GM18505 (cell line): ENCODE data around the gene ACTR3.

Experiments used
- ATAC-seq: cut with Tn5 transposase; IDR thresholded peaks from one replicate; pipeline ENCODE4 v1.9.1; 2021; ENCODE audit not compliant: unreplicated experiment
- POLR2A ChIP-seq: IDR thresholded peaks from 4 replicates; pipeline ENCODE4 v1.6.1; 2011; ENCODE audit warnings: borderline replicate concordance; ENCODE audit not compliant: insufficient read depth, insufficient read length; ENCODE audit errors: extremely low read depth

The ACTR3 gene

DNA sequence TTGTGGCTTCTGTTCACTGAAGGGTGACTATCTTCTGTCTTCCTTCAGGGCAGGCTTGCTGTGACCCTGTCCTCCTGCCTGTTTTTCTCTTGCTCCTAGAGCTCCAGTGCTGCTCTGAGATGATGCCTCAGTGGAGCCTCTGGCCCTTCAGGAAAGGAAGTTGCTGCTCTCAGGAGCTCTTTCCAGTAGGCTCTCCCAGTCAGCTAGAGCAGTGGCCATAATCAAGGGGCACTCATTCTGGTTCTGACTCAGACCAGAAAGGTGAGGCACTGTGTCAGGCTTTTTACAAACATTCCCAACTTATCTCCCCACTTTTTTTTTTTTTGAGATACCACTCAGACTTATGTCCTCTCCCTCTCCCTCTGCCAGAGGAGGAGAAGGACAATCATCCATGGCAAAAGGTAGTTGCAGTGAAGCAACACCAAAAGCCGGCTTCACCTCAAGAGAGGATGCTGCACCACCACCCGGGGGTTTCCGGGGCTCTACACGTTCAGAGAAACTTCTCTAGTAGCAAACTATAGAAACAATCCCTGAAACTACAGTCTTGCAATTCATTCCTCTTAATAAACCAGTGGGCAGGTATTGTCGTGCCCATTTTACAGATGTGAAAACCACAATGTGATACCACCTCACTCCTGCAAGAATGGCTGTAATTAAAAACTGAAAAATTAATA, 115.4 kb downstream of the ACTR3 start:
- no peak for TF ChIP-seq POLR2A
- ATAC-seq = peak; percentile 53

DNA sequence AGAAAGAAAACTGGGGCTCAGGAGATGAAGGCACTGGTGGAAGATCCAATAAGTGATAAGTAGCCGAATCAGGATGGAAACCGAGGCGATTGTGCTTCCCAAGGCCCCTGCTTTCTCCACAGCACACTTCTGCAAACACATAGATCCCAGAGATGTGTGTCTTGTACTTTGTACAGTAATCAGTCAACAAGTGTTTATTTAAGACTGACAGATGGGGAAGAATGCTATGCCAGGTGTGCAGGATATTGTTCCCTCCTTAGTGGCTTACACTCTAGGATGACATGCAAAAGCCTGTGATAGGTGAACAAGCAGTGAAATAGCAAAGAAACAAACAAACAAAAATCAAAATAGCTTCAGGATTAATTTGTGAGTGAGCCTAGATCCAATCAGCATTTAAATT, 116.6 kb downstream of the ACTR3 start:
- no peak for ATAC-seq
- no peak for TF ChIP-seq POLR2A

DNA sequence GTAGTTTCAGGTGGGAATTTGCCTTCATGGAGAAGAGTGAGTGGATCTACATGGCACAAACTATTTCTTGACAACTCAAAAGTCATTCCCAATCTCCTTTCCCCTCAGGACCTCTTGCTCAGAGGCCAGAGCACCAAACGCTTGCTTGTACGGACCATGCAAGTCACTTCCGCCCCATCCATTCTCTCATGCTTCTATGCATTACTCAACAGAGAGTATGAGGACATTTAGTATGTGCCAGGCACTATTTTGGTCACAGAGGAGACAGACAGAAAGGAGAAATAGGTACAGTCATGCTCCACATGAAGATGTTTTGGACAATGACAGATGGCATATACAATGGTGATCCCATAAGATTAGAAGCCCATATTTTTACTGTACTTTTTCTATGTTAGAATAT, 117.5 kb downstream of the ACTR3 start:
- no peak for TF ChIP-seq POLR2A
- ATAC-seq = no peak

DNA sequence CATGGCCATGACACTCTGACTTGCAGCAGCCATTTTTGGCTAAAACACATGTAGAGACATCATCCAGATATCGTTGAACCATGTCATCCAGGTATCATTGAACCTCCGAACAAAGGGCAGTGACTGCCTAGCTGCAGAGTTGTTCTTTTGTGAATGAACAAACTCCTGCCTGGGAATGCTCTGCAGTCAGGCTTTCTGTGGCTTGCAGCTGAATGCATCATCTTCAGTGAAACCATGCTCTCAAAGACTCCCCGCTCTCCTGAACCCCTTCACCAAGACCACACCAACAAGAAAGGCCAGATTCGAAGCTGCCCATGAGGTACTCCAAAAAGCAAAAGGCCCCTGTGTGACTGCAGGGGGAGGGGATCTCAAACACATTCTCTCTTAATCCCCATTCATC, 118.8 kb downstream of the ACTR3 start:
- ATAC-seq = no peak
- TF ChIP-seq POLR2A = no peak

DNA sequence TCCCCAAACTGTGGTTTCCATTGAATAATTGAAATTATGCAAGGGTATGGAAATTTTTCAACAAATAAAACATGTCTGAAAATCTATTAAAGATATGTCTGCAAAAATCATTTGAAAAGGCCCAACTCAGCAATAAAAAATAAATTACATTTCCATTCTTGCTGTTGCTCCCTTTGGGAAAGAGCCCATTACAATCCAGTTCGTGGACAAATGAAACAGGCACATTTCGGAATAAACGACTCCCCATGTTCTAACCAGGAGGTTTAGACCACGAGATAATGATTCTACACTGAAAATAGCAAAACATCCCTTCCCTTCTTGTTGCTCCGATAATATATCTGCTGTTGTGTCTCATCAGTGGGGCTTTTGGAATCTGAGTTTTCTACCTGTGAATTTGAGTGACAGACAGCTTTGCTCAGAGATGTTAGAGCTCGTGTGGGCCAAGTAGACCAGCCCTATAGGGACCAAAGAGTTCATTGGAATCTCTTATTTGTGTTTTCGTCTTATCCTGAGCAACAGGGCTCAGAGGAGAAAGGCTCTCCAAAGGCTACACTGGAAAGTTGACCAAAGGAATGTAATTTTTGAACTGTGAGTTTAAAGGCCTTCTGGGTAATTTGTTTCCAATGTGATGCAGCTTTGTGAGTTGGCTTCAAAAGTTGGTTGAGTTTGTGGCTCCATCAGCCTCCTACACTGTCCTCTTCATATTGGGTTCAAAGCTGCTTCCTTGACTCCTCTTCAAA, 119.5 kb downstream of the ACTR3 start:
- ATAC-seq = no peak
- TF ChIP-seq POLR2A = no peak

DNA sequence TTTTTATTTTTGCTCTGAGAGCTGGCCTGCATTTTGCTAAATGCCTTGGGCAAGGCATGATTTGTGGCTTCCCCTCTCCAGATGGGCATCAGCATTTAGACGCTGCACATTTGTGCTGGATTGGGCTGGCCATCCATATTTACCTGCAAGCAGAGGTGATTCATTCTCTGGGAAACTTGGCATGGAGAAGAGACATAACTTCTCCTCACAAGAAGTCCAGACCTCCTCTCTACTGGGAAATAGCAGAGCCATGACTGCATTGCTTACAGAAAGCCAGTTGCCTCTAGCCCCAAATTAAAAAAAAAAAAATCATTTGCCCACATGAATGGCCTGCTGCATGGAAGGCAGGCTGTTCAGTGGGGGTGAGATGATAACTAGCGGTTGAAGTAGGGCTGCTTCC, 120.1 kb downstream of the ACTR3 start:
- ATAC-seq = no peak
- no peak for TF ChIP-seq POLR2A

DNA sequence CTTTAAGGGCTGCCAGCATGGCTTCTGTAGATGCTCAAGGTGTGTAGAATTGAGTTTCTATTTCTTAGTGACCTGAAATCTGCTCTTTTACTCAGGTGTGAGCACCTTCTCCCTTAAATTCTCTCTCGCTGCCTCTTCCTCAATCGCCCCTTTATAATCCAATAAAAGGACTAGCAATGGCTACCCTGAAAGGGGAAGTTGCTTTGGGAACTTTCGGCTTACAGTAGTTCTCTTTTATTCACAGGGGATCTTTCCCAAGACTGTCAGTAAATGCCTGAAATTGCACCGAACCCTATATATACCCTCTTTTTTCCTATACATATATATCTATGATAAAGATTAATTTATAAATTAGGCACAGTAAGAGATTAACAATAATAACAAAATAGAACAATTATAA, 121.8 kb downstream of the ACTR3 start:
- no peak for ATAC-seq
- TF ChIP-seq POLR2A = no peak
